HEK293T (cell line): ENCODE results near the gene RTN4RL1.

Experiments used
- CTCF ChIA-PET: fragments of 350-600 bp; formaldehyde crosslinking; extraction: SDS; loops from one replicate; lab custom pipeline; 2021; ENCODE audit warnings: antibody characterized with exemption, inconsistent platforms; lab: Yijun Ruan, JAX
- POLR2A ChIA-PET: fragments of 350-600 bp; formaldehyde crosslinking; extraction: SDS; loops from one replicate; lab custom pipeline; 2020; ENCODE audit warnings: antibody characterized with exemption, inconsistent platforms; lab: Yijun Ruan, JAX
- DNase-seq: peaks from one replicate; pipeline ENCODE4 v3.0.0; 2012; ENCODE audit warnings: mixed read lengths; ENCODE audit errors: extremely low spot score
- ARNT ChIP-seq: fragments of 450-650 bp; IDR thresholded peaks from 2 replicates; pipeline ENCODE4 v1.6.1; 2017; ENCODE audit warnings: mild to moderate bottlenecking
- BHLHE40 ChIP-seq: fragments of 450-650 bp; IDR thresholded peaks from 2 replicates; pipeline ENCODE4 v1.6.1; 2016; ENCODE audit warnings: mild to moderate bottlenecking, moderate library complexity, borderline replicate concordance
- CTBP1 ChIP-seq: fragments of 450-650 bp; IDR thresholded peaks from 2 replicates; pipeline ENCODE4 v1.6.1; 2016; ENCODE audit warnings: borderline replicate concordance
- ELF4 ChIP-seq: fragments of 450-650 bp; IDR thresholded peaks from 2 replicates; pipeline ENCODE4 v1.6.1; 2017; ENCODE audit warnings: antibody characterized with exemption
- FOXA1 ChIP-seq: fragments of 450-650 bp; IDR thresholded peaks from 2 replicates; pipeline ENCODE4 v1.6.1; 2016; ENCODE audit warnings: mild to moderate bottlenecking
- FOXK2 ChIP-seq: fragments of 450-650 bp; IDR thresholded peaks from 2 replicates; pipeline ENCODE4 v1.6.1; 2016; ENCODE audit warnings: mild to moderate bottlenecking
- FOXM1 ChIP-seq: fragments of 450-650 bp; IDR thresholded peaks from 2 replicates; pipeline ENCODE4 v1.6.1; 2017; ENCODE audit warnings: mild to moderate bottlenecking, borderline replicate concordance
- HDGF ChIP-seq: fragments of 450-650 bp; IDR thresholded peaks from 2 replicates; pipeline ENCODE4 v1.6.1; 2017; ENCODE audit warnings: antibody characterized with exemption, borderline replicate concordance
- L3MBTL2 ChIP-seq: fragments of 450-650 bp; conservative IDR thresholded peaks from 2 replicates; pipeline ENCODE4 v1.6.1; 2016; ENCODE audit warnings: mild to moderate bottlenecking
- LEF1 ChIP-seq: fragments of 450-650 bp; IDR thresholded peaks from 2 replicates; pipeline ENCODE4 v1.6.1; 2017; ENCODE audit warnings: mild to moderate bottlenecking, borderline replicate concordance
- NFRKB ChIP-seq: fragments of 450-650 bp; IDR thresholded peaks from 2 replicates; pipeline ENCODE4 v1.6.1; 2016; ENCODE audit warnings: mild to moderate bottlenecking, moderate library complexity
- PKNOX1 ChIP-seq: fragments of 450-650 bp; IDR thresholded peaks from 2 replicates; pipeline ENCODE4 v1.6.1; 2016
- SP1 ChIP-seq: fragments of 450-650 bp; IDR thresholded peaks from 2 replicates; pipeline ENCODE4 v1.6.1; 2017
- SUZ12 ChIP-seq: fragments of 450-650 bp; IDR thresholded peaks from 2 replicates; pipeline ENCODE4 v1.6.1; 2016; ENCODE audit warnings: mild to moderate bottlenecking
- TARDBP ChIP-seq: fragments of 450-650 bp; IDR thresholded peaks from 2 replicates; pipeline ENCODE4 v1.6.1; 2016
- ZNF384 ChIP-seq: fragments of 450-650 bp; IDR thresholded peaks from 2 replicates; pipeline ENCODE4 v1.6.1; 2016

RTN4RL1 gene

GRCh38 chr17:2008332-2009126 is 16.6 kb downstream of the RTN4RL1 start:
- ChIA-PET CTCF (no interaction called here), POLR2A (no interaction called here)
- DNase-seq = no peak
- TF ChIP-seq NFRKB (no peak), SUZ12 (no peak), FOXK2 (no peak), BHLHE40 (no peak), SP1 (no peak), TARDBP (no peak), CTBP1 (no peak), HDGF (no peak), FOXM1 (no peak)

GRCh38 chr17:2004435-2004952 is 20.6 kb downstream of the RTN4RL1 start:
- ChIA-PET CTCF (no interaction called here), POLR2A (no interaction called here)
- DNase-seq = no peak
- TF ChIP-seq PKNOX1 (no peak), FOXM1 (no peak), TARDBP (no peak), ZNF384 (no peak), FOXA1 (no peak), ELF4 (no peak), HDGF (no peak), FOXK2 (no peak), SP1 (no peak), BHLHE40 (no peak), CTBP1 (no peak), ARNT (no peak), L3MBTL2 (no peak)

DNA sequence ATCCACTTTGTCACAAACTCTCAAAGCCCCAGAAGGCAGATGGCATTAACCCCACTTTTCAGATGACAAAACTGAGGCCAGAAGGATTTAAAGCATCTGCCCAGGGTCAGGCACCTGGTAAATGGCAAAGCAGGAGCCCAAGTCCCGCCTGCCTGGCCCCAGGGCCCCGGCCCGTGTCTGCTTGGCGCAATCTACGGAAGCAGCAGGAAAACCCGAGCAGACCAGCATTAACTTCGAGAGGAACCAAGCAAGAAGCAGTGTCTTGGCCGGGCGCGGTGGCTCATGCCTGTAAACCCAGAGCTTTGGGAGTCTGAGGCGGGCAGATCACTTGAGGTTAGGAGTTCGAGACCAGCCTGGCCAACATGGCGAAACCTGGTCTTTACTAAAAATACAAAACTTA is 21.6 kb downstream of the RTN4RL1 start:
- ChIA-PET POLR2A (no interaction called here), CTCF (no interaction called here)
- no peak for TF ChIP-seq ELF4
- TF ChIP-seq NFRKB = no peak
- TF ChIP-seq ZNF384 = no peak
- TF ChIP-seq SP1 = no peak
- no peak for TF ChIP-seq L3MBTL2
- TF ChIP-seq HDGF = no peak
- TF ChIP-seq TARDBP = no peak
- TF ChIP-seq FOXK2 = no peak
- DNase-seq = no peak

DNA sequence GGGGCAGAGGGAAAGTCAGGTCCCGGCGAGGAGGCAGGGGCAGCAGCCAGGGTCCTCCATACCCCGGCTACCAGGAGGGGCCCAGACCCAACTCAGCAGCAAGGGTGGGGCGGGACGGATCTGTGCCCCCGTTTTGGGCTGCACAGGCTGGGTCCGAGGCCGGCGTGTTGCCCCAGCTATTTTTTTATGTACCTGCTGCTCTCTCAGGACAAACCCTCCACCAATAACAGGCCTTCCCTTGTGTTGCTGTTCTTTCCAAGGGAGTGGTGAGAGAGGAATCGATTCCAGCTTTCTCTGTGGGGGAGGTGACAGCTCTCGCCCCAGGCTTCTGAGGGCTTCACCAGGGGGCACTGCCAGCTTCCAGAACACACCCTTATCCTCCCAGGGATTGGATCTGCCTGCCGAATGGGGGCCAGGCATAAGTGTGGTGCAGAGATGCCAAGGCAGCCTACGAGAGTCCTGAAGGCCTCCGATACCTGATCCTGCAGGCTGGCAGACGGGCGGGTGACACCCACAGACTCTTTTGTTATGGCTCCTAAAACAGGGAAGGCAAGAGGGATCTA is 22.3 kb downstream of the RTN4RL1 start:
- no peak for TF ChIP-seq CTBP1
- TF ChIP-seq PKNOX1 = no peak
- ChIA-PET CTCF (no interaction called here), POLR2A (interaction anchor here (1.4 kb wide), 1 partner anchor 11 kb away, joined by 4 read pairs; no protein-coding TSS in a partner anchor)
- DNase-seq = no peak

GRCh38 chr17:1999557-2000251 is 25.4 kb downstream of the RTN4RL1 start:
- TF ChIP-seq HDGF (0 out of 2 replicates have a peak, but pooled peaks have one; percentile 22), NFRKB (no peak)
- CTCF ChIA-PET = interaction anchor here (0.9 kb wide), 1 partner anchor 12 kb away, joined by 4 read pairs; no protein-coding TSS in a partner anchor
- DNase-seq = no peak
- POLR2A ChIA-PET = interaction anchor here (0.8 to 1.5 kb wide), 4 partner anchors 19 to 29 kb away, joined by 3 read pairs; no protein-coding TSS in a partner anchor

- TF ChIP-seq L3MBTL2 = no peak
- TF ChIP-seq TARDBP = no peak
- no peak for TF ChIP-seq ZNF384
- TF ChIP-seq BHLHE40 = no peak
- TF ChIP-seq FOXA1 = no peak
- TF ChIP-seq PKNOX1 = no peak
- TF ChIP-seq FOXK2 = no peak
- TF ChIP-seq CTBP1 = no peak
- TF ChIP-seq LEF1 = no peak
- TF ChIP-seq ARNT = no peak
- TF ChIP-seq ELF4 = no peak
- TF ChIP-seq SUZ12 = no peak
- no peak for TF ChIP-seq FOXM1
- DNase-seq = peak; percentile 35
- ChIA-PET CTCF (no interaction called here), POLR2A (interaction anchor here (1.0 to 1.5 kb wide), 2 partner anchors 14 to 18 kb away, joined by 3 to 4 read pairs; no protein-coding TSS in a partner anchor)
Measured at GRCh38 chr17:1997927-1998742, 27.0 kb downstream of the RTN4RL1 start.
